IgD-negative memory B cell (primary cell): Measurements from ENCODE around the gene MYG1. TPM values are rescaled to one million over a fixed set of nuclear protein-coding genes. Genes with fewer than 3 reads are reported as not detected.

ENCODE experiments used
- H3K27ac Mint-ChIP-seq, 3 donors: one replicate each; pipeline ENCODE4 v1.8.0; 2020 to 2022; ENCODE audit warnings: mild to moderate bottlenecking in 3 of 3, mixed read lengths in 3 of 3, moderate library complexity in 1 of 3
- H3K27me3 Mint-ChIP-seq: one replicate; pipeline ENCODE4 v1.8.0; 2021; ENCODE audit warnings: mixed read lengths
- H3K36me3 Mint-ChIP-seq: one replicate; pipeline ENCODE4 v1.8.0; 2020; ENCODE audit warnings: mild to moderate bottlenecking, mixed read lengths
- H3K4me1 Mint-ChIP-seq, 3 donors: one replicate each; pipeline ENCODE4 v1.8.0; 2020 to 2022; ENCODE audit warnings: mixed read lengths in 3 of 3, mild to moderate bottlenecking in 1 of 3
- H3K4me3 Mint-ChIP-seq, 4 donors: one replicate each; pipeline ENCODE4 v1.8.0; 2020 to 2022; ENCODE audit warnings: mild to moderate bottlenecking in 4 of 4, mixed read lengths in 4 of 4, moderate library complexity in 3 of 4
- H3K9me3 Mint-ChIP-seq, 3 donors: one replicate each; pipeline ENCODE4 v1.8.0; 2020 to 2021; ENCODE audit warnings: mixed read lengths in 3 of 3, mild to moderate bottlenecking in 1 of 3
- polyA plus RNA-seq: library from polyadenylated mRNA; unstranded; fragments of 300-500 nt; fragmentation: Illumina TruSeq; gene quantifications from one replicate; pipeline ENCODE4 v1.2.3, GENCODE V29; 2021

Gene MYG1
- 50.4 TPM for polyA plus RNA-seq

DNA sequence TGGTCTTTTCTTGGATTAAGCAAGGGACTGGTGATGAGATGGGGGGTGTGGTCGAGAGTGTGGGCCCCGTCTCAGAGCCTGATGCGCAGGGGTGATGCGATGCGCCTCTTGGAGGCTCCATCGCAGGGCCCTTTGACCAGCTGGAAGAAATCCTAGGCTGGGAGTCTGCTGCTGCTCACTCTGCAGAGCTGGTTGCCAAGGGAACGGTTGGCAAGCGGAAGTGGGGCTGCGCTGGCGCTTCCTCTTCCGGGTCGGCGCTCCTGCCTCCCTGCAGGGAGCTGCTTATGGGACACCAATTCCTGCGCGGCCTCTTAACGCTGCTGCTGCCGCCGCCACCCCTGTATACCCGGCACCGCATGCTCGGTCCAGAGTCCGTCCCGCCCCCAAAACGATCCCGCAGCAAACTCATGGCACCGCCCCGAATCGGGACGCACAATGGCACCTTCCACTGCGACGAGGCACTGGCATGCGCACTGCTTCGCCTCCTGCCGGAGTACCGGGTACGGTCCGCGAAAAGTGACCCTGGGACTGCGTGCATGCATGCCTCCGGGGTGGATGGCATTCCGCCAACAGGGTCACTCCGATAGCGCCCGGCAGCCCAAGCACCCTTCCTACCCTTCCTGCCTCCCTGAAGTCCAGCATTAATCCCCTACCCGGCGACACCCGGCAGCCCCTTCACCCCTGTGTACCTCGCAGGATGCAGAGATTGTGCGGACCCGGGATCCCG is at the start of gene MYG1:
MYG1 (plus strand) TSS at position 242 of the 727 bp plus-strand sequence; CDS start at position 285, 43 bp downstream.
- H3K4me3 Mint-ChIP-seq = peak within 1 kb of the TSS; percentile 95 to 100 (median 98)
- peaks cover 21 to 56% (median 50%) of the 10 kb centered on the region in 3 donors for H3K4me1 Mint-ChIP-seq
- no peaks in the 10 kb centered on the region for H3K9me3 Mint-ChIP-seq
- H3K27me3 Mint-ChIP-seq = no peaks in the 10 kb centered on the region
- H3K36me3 Mint-ChIP-seq = peaks cover 12% of the 10 kb centered on the region
- H3K27ac Mint-ChIP-seq = peak within 1 kb of the TSS; percentile 95 to 97 (median 95)

- Mint-ChIP-seq H3K27ac (peak overlapping the region; percentile 86 to 95 (median 94)), H3K4me3 (peak overlapping the region; percentile 96 to 99 (median 99)), H3K9me3 (no peaks in the 10 kb centered on the region), H3K4me1 (peaks cover 15 to 35% (median 24%) of the 10 kb centered on the region in 3 donors), H3K27me3 (no peaks in the 10 kb centered on the region), H3K36me3 (peaks cover 4% of the 10 kb centered on the region)
Measured at GRCh38 chr12:53251477-53252348, 47.8 kb upstream of the MYG1 start.

DNA sequence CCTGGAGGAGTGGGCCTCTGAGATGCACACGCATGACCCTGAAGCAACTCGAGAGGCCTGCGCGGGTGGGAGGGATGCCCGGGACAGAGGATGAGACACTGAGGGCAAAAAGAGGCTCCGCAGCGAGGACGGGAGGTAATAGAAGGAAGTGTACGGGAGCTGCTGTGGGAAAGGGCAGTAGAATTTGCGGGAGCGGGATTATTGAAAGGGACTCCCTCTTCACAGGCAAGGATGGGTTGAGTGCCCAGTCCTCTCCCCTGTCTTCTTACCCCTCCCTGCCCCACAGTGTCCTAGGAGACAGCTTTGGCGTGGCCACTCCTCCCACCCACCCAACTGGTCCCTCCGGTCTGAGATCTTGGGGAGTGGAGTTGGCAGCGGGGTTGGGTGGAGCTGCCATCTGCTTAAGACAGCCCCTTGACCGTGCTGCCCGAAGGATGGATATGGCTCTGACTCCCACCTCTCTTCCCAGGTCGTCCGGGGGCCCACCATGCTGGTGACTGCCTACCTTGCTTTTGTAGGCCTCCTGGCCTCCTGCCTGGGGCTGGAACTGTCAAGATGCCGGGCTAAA is 47.1 kb upstream of the MYG1 start:
- Mint-ChIP-seq H3K9me3 (no peaks in the 10 kb centered on the region), H3K36me3 (peaks cover 4% of the 10 kb centered on the region), H3K4me1 (peaks cover 15 to 36% (median 24%) of the 10 kb centered on the region in 3 donors), H3K27me3 (no peaks in the 10 kb centered on the region), H3K4me3 (peak overlapping the region; percentile 96 to 99 (median 99)), H3K27ac (peak overlapping the region; percentile 73 to 94 (median 86))

- peak overlapping the region; percentile 96 to 99 (median 99) for H3K4me3 Mint-ChIP-seq
- peak overlapping the region; percentile 73 to 94 (median 86) for H3K27ac Mint-ChIP-seq
- no peaks in the 10 kb centered on the region for H3K9me3 Mint-ChIP-seq
- peaks cover 4% of the 10 kb centered on the region for H3K36me3 Mint-ChIP-seq
- no peaks in the 10 kb centered on the region for H3K27me3 Mint-ChIP-seq
- peaks cover 19 to 39% (median 26%) of the 10 kb centered on the region in 3 donors for H3K4me1 Mint-ChIP-seq
Measured at GRCh38 chr12:53253298-53253697, 46.2 kb upstream of the MYG1 start.

DNA sequence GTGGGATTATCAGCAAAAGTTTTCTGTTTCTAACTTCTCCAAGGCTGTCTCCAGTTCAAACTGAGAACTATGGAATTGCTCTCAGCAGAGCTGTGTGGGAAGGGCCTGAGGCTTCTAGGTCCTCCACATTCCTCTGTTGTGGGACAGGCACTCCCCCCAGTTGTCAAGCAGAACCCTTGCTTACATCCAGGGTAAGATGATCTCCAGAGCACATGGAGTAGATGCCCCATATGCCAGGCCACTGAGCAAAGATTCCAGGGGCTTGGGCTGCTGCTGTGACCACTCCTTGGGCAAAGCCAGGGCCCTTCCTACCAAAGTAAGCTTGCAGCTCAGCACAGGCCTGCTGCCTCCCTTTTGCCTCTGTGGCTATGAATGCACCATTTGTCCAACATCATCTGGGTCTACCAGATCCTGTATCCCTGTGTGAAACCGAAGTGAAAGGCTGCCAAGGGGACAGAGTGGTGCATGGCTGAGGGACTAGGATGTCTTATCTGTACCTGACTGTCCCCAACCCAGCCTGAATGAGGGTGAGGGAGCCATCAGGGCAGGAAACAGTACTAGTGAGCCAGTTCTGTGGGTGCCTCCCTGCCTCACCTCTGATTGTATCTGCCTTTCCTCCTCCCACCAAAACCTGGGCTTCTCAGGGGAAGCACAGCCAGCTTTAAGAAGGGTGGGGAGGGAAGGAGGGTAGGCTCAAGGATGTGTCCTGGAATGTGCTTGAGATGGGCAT is 44.5 kb upstream of the MYG1 start:
- Mint-ChIP-seq H3K4me3 (peak overlapping the region in 3 of 4 donors; percentile 9 to 96 (median 51)), H3K27me3 (no peaks in the 10 kb centered on the region), H3K4me1 (peaks cover 19 to 46% (median 26%) of the 10 kb centered on the region in 3 donors), H3K27ac (peak overlapping the region in 1 of 3 donors; percentile 80), H3K36me3 (peaks cover 4% of the 10 kb centered on the region), H3K9me3 (no peaks in the 10 kb centered on the region)

- peaks cover 19 to 46% (median 26%) of the 10 kb centered on the region in 3 donors for H3K4me1 Mint-ChIP-seq
- H3K27me3 Mint-ChIP-seq = no peaks in the 10 kb centered on the region
- peak overlapping the region; percentile 51 to 90 (median 82) for H3K4me3 Mint-ChIP-seq
- H3K36me3 Mint-ChIP-seq = peaks cover 4% of the 10 kb centered on the region
- H3K9me3 Mint-ChIP-seq = no peaks in the 10 kb centered on the region
- peak overlapping the region; percentile 75 to 90 (median 80) for H3K27ac Mint-ChIP-seq
Measured at GRCh38 chr12:53255996-53256395, 43.5 kb upstream of the MYG1 start.

DNA sequence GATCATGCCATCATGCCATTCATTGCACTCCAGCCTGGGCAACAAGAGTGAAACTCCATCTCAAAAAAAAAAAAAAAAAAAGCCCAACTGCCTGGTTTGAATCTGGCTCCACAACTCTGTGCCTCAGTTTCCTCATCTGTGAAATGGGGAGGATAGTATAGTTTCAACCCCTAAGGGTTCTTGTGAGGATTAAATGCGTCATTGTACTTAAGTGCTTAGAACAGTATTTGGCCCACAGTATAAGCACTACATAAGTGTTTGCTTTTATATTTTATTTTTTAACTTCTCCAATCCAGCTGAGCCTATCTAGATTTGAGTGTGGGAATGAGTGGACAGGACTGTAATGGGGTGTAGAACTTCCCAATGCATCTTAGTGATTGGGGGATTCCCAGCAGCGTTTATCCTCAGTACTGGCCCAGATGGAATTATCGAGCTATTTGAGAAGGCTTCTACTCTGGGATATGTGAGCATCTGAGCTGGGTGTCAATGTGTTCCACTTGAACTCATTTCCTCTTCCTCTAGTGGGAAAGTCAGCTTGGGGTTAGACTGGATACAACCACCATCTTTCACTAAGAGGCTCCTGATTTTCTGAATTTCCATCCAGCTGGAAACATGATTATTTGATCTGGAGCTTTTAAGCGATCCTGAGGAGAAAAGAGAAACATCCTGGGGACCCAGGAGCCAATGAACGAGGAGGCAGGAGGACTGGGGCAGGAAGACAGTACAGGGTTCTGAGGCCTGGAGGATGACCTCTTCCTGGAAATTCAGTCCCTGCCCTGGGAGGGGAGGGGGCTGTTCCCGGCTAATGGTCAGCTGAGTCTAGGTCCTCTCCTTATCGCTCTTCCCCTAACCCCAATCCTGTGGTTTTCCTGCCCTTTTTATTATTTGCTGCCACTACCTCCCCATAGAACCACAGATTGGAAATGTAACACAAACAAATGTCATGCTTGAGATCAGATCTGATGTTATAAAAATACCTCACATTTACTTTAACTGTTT is 40.7 kb upstream of the MYG1 start:
- H3K4me1 Mint-ChIP-seq = peaks cover 11 to 29% (median 19%) of the 10 kb centered on the region in 3 donors
- H3K4me3 Mint-ChIP-seq = peak overlapping the region in 1 of 4 donors; percentile 65
- H3K27me3 Mint-ChIP-seq = no peaks in the 10 kb centered on the region
- no peaks in the 10 kb centered on the region for H3K9me3 Mint-ChIP-seq
- H3K27ac Mint-ChIP-seq = peak overlapping the region in 2 of 3 donors; percentile 48 to 63
- H3K36me3 Mint-ChIP-seq = peaks cover 2% of the 10 kb centered on the region

GRCh38 chr12:53259891-53260290 is 39.6 kb upstream of the MYG1 start:
- no peak overlapping the region for H3K27ac Mint-ChIP-seq
- H3K9me3 Mint-ChIP-seq = no peaks in the 10 kb centered on the region
- no peak overlapping the region for H3K4me3 Mint-ChIP-seq
- no peaks in the 10 kb centered on the region for H3K36me3 Mint-ChIP-seq
- H3K27me3 Mint-ChIP-seq = no peaks in the 10 kb centered on the region
- peaks cover 11 to 27% (median 16%) of the 10 kb centered on the region in 3 donors for H3K4me1 Mint-ChIP-seq

- no peak overlapping the region for H3K27ac Mint-ChIP-seq
- no peaks in the 10 kb centered on the region for H3K36me3 Mint-ChIP-seq
- no peaks in the 10 kb centered on the region for H3K27me3 Mint-ChIP-seq
- H3K4me1 Mint-ChIP-seq = peaks cover 16 to 19% (median 17%) of the 10 kb centered on the region in 3 donors
- no peak overlapping the region for H3K4me3 Mint-ChIP-seq
- no peaks in the 10 kb centered on the region for H3K9me3 Mint-ChIP-seq
Measured at GRCh38 chr12:53265783-53266182, 33.7 kb upstream of the MYG1 start.

- Mint-ChIP-seq H3K4me1 (peaks cover 16 to 20% (median 19%) of the 10 kb centered on the region in 3 donors), H3K9me3 (no peaks in the 10 kb centered on the region), H3K27me3 (no peaks in the 10 kb centered on the region), H3K27ac (peak overlapping the region; percentile 81 to 98 (median 94)), H3K4me3 (peak overlapping the region; percentile 96 to 99 (median 98)), H3K36me3 (no peaks in the 10 kb centered on the region)
Measured at GRCh38 chr12:53267306-53267998, 32.0 kb upstream of the MYG1 start.

DNA sequence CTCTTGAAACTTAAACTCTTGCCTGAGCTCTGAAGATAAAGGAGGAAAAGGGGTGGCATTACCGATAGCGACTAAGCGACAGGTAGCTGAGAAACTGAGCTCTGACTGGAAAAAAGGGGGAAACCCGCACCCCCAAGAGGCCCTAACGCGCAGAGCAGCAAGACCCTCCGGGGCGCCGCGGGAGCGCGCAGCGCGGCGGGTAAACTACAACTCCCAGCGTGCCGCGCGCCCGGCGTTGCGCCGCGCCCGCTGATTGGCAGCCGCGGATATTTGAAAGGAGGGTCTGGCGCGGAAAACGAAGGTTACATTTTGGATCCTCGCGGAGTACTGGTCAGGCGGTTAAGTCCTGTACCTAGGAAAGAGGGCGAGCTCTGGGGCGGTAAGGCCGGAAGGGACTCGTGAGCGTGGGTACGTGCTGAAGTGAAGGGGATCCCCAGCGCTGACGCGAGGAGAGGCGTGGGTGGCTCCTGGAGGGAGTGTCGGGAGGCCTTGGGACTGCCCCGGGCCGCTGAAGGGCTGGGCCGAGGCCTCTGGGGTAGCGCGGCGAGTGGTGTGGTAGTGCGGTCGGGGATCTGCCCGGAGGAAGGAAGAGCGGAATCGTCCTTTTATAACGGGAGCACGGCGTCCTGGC is 31.4 kb upstream of the MYG1 start, which contains the start of gene ESPL1:
ESPL1 (plus strand) TSS at position 301 of the 631 bp plus-strand sequence. CDS start 468 bp downstream, outside the sequence.
- H3K27ac Mint-ChIP-seq = peak within 1 kb of the TSS; percentile 81 to 98 (median 94)
- H3K4me1 Mint-ChIP-seq = peaks cover 16 to 19% (median 19%) of the 10 kb centered on the region in 3 donors
- H3K4me3 Mint-ChIP-seq = peak within 1 kb of the TSS; percentile 96 to 99 (median 98)
- no peaks in the 10 kb centered on the region for H3K27me3 Mint-ChIP-seq
- H3K36me3 Mint-ChIP-seq = no peaks in the 10 kb centered on the region
- no peaks in the 10 kb centered on the region for H3K9me3 Mint-ChIP-seq
